Spleen (tissue), 11 donors: ENCODE measurements around the gene SDK1. TPM values are rescaled to one million over a fixed set of nuclear protein-coding genes. Genes with fewer than 3 reads are reported as not detected.

ENCODE experiments used
- DNase-seq: peaks from one replicate; pipeline ENCODE4 v3.0.0-alpha.2; 2020
- H3K27ac ChIP-seq, 8 donors: fragments of 200-600 bp; sonication (generic) in 7 of 8; 1 replicate in 4 of 8; 2 replicates in 4 of 8; pipeline versions ENCODE4 v1.5.0 to v1.8.0; 2016 to 2021; ENCODE audit warnings: inconsistent platforms in 4 of 8, mild to moderate bottlenecking in 4 of 8, moderate library complexity in 1 of 8
- H3K27me3 ChIP-seq, 7 donors: fragments of 200-600 bp; sonication (generic) in 6 of 7; replicated peaks in 1 of 7; 1 replicate in 4 of 7; 2 replicates in 3 of 7; pipeline versions ENCODE4 v1.5.0 to v1.8.0; 2016 to 2021; ENCODE audit warnings: inconsistent platforms in 3 of 7, mild to moderate bottlenecking in 1 of 7
- H3K36me3 ChIP-seq, 6 donors: fragments of 200-600 bp; sonication (generic) in 5 of 6; 1 replicate in 4 of 6; 2 replicates in 2 of 6; pipeline versions ENCODE4 v1.5.0 to v1.8.0; 2016 to 2021; ENCODE audit warnings: inconsistent platforms in 2 of 6
- H3K4me1 ChIP-seq, 6 donors: fragments of 200-600 bp; sonication (generic) in 5 of 6; 1 replicate in 3 of 6; 2 replicates in 3 of 6; pipeline versions ENCODE4 v1.5.0 to v1.8.0; 2016 to 2021; ENCODE audit warnings: inconsistent platforms in 3 of 6
- H3K4me3 ChIP-seq, 8 donors: fragments of 200-600 bp; sonication (generic) in 7 of 8; 1 replicate in 4 of 8; 2 replicates in 4 of 8; pipeline versions ENCODE4 v1.5.0 to v1.8.0; 2016 to 2021; ENCODE audit warnings: inconsistent platforms in 4 of 8, mild to moderate bottlenecking in 4 of 8, moderate library complexity in 2 of 8
- H3K9me3 ChIP-seq, 8 donors: fragments of 200-600 bp; sonication (generic) in 7 of 8; 1 replicate in 4 of 8; 2 replicates in 4 of 8; pipeline versions ENCODE4 v1.5.0 to v1.8.0; 2016 to 2021; ENCODE audit warnings: inconsistent platforms in 4 of 8
- POLR2A ChIP-seq, 3 donors: fragments of 450-650 bp; IDR thresholded peaks; one replicate each; pipeline ENCODE4 v1.5.1; 2017; ENCODE audit warnings: antibody characterized with exemption in 3 of 3, mild to moderate bottlenecking in 1 of 3
- POLR2AphosphoS5 ChIP-seq, 3 donors: sonication (generic); formaldehyde crosslinking; IDR thresholded peaks; one replicate each; pipeline ENCODE4 v1.5.1; 2017; ENCODE audit warnings: antibody characterized with exemption in 3 of 3
- WGBS, 5 donors: extraction: QIAGEN DNeasy Blood & Tissue Kit in 3 of 5; methylation state at CpG; one replicate each; pipeline versions ENCODE4 v1.1.5 to v1.1.7; 2013 to 2018; 5-methylcytosine and 5-hydroxymethylcytosine counted together
- intact Hi-C: fragments of 100-400 bp; cut with DNase I; formaldehyde crosslinking; loops from one replicate; pipeline ENCODE4 v1.15.0; 2023; ENCODE audit warnings: low total_unique reads
- polyA plus RNA-seq, 3 donors: library from polyadenylated mRNA; stranded (reverse); fragments of 200-250 nt; gene quantifications; one replicate each; pipeline ENCODE4 v1.2.1, GENCODE V29; 2013
- total RNA-seq, 7 donors: library from RNA; depleted of rRNA in 3 of 7; stranded (reverse); fragments of >200 nt in 3 of 7; fragmentation: NEBNext Ultra II Directional in 4 of 7; extraction: Animal tissue kit (Norgen Biotek cat#: 25700) in 4 of 7; gene quantifications; one replicate each; pipeline versions ENCODE4 v1.1.0 to v1.2.1, GENCODE V29; 2016 to 2021
- TF ChIP-seq, protein P1 (sequence below), 11 experiments: fragments of 200-600 bp in 7 of 11; fragments of 450-650 bp in 4 of 11; sonication (generic) in 4 of 11; IDR thresholded peaks in 8 of 11; conservative IDR thresholded peaks in 3 of 11; 1 replicate in 7 of 11; 2 replicates in 4 of 11; pipeline versions ENCODE4 v1.4.0 to v1.8.0; 2016 to 2021; ENCODE audit warnings: antibody characterized with exemption in 11 of 11, inconsistent platforms in 4 of 11, mild to moderate bottlenecking in 1 of 11
- donor health status: healthy with polysubstance abuse.
- donor health status: DM: no; HTN: no; CAD: no; lungs with moderate emphysema.
- donor health status: DM: no; HTN: no; CAD: no.
- donor health status: Bipolar disorder and iron deficiency.
- donor health status: healthy.
- donor health status: DM: no; HTN: no; CAD: no.
- donor health status: DM: yes; HTN: yes; CAD: no.

SDK1 gene
- total and polyA plus RNA-seq, 10 donors = 3.2 to 54.1 (median 35.1) TPM

DNA sequence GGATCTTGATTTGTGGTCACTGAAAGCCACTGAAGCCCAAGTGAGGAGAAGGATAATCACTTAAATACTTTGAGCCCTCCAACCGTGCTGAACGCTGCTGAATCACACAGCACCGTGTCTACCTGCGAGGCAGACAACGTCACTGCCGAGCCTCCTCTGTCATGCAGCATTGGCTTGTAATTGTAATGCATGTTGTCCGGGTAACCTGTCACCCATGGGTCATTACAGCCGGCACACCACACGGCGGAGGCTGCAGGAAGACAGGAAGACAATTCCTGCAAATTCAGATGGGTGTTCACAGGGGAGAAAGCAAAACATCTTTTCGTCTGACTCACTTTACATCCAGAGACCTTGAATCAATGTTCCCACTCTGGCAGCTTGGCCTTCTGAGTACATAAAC is 835.0 kb downstream of the SDK1 start:
- intact Hi-C loops = no loop called here
- TF ChIP-seq POLR2AphosphoS5 (IDR thresholded peaks at IDR 0.05) (no peak), POLR2A (IDR thresholded peaks at IDR 0.05) (no peak)
- TF ChIP-seq, protein P1, sequence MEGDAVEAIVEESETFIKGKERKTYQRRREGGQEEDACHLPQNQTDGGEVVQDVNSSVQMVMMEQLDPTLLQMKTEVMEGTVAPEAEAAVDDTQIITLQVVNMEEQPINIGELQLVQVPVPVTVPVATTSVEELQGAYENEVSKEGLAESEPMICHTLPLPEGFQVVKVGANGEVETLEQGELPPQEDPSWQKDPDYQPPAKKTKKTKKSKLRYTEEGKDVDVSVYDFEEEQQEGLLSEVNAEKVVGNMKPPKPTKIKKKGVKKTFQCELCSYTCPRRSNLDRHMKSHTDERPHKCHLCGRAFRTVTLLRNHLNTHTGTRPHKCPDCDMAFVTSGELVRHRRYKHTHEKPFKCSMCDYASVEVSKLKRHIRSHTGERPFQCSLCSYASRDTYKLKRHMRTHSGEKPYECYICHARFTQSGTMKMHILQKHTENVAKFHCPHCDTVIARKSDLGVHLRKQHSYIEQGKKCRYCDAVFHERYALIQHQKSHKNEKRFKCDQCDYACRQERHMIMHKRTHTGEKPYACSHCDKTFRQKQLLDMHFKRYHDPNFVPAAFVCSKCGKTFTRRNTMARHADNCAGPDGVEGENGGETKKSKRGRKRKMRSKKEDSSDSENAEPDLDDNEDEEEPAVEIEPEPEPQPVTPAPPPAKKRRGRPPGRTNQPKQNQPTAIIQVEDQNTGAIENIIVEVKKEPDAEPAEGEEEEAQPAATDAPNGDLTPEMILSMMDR (IDR thresholded peaks at IDR 0.05 in 8 of 11, conservative IDR thresholded peaks at IDR 0.05 in 3 of 11) = no peak
- Histone ChIP-seq H3K36me3 (peaks cover 0 to 40% (median 1%) of the 10 kb centered on the region in 6 donors), H3K27ac (no peak overlapping the region), H3K9me3 (no peaks in the 10 kb centered on the region), H3K4me1 (no peaks in the 10 kb centered on the region), H3K4me3 (no peak overlapping the region), H3K27me3 (no peaks in the 10 kb centered on the region)
- peak; percentile 57 for DNase-seq
- WGBS, 5 donors = 76 to 88% (median 80%) methylated on average over 11 of the region's 11 CpGs

DNA sequence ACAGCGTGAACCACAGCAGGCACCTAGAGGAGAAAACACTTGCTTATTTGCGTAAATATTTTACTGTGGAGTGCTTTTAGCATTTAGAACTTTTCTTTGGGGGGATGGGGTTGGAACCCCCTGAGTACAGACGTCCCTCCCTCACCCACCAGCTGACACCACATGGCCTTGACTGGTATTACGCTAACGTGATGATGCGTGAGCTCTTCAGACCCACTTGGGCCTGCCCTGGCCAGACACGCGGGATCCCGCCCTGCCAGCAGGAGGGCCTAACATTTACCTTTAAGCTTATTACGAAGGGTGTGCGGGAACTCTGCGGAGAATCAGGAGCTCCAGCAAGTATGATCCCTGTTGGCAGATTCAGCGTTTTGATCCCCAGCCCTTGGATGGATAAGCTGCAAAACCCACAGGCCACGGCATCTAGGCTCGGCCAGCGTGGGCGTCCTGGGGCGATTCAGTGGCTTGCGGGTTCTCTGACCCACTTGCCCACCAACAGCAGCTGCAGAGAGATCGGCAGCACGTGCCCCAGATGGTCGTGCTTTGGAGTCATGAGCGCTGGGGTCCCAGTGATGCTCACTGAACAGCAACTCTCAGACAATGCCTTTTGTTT is 835.6 kb downstream of the SDK1 start:
- H3K27me3 ChIP-seq = no peaks in the 10 kb centered on the region
- peaks cover 0 to 36% (median 0%) of the 10 kb centered on the region in 6 donors for H3K36me3 ChIP-seq
- intact Hi-C loops = no loop called here
- H3K9me3 ChIP-seq = no peaks in the 10 kb centered on the region
- no peak overlapping the region for H3K4me3 ChIP-seq
- peak; percentile 56 for DNase-seq
- no peak overlapping the region for H3K27ac ChIP-seq
- TF ChIP-seq, protein P1 (IDR thresholded peaks at IDR 0.05 in 8 of 11, conservative IDR thresholded peaks at IDR 0.05 in 3 of 11) = no peak
- TF ChIP-seq POLR2AphosphoS5 (IDR thresholded peaks at IDR 0.05) = no peak
- no peak for TF ChIP-seq POLR2A (IDR thresholded peaks at IDR 0.05)
- no peaks in the 10 kb centered on the region for H3K4me1 ChIP-seq
- 84 to 94% (median 89%) methylated on average over 22 to 23 of the region's 23 CpGs for WGBS, 5 donors

DNA sequence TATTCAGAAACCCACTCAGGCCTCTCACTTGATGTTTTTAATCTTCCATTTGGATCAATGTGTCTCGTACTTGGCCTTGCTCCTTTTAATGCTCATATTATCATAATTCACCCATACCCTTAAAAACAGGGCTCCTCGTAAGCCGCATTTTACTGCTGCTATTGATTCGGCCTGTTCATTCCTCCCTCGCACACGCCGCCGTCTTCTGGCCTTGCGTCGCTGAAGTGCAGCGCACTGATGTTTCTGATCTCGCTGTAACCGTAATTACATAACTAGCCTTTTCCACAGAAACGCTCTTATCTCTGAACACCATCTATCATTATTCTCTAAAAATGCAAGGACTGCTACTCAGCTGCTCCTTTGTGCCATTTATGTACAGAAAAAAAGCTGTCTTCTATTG is 836.5 kb downstream of the SDK1 start:
- intact Hi-C loops = no loop called here
- peak; percentile 35 for DNase-seq
- no peak overlapping the region for H3K27ac ChIP-seq
- 90 to 95% (median 92%) methylated on average over 14 of the region's 14 CpGs for WGBS, 5 donors
- peaks cover 0 to 27% (median 0%) of the 10 kb centered on the region in 6 donors for H3K36me3 ChIP-seq
- H3K4me1 ChIP-seq = no peaks in the 10 kb centered on the region
- H3K27me3 ChIP-seq = no peaks in the 10 kb centered on the region
- no peak for TF ChIP-seq POLR2AphosphoS5 (IDR thresholded peaks at IDR 0.05)
- no peak for TF ChIP-seq POLR2A (IDR thresholded peaks at IDR 0.05)
- TF ChIP-seq, protein P1 (IDR thresholded peaks at IDR 0.05 in 8 of 11, conservative IDR thresholded peaks at IDR 0.05 in 3 of 11) = no peak
- H3K9me3 ChIP-seq = no peaks in the 10 kb centered on the region
- no peak overlapping the region for H3K4me3 ChIP-seq

DNA sequence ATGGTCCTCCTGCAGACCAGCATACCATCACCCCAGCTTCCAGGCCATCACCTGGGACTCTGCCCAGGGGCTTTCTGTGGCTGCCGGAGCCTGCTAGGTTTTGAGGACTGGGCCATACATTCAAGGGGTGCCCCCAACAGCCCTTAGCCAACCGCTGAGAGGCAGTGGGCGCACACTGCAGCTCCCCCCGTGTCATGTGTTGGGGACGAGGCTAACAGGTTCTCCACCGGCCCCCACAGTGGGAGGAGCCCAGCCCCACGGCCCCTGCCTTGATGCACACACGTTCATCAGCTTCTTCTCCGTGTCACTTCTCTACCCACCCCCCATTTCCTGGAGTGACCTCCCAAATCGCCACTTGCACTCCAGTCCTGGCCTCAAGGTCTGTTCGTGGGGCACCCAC is 837.8 kb downstream of the SDK1 start:
- peaks cover 0 to 3% (median 0%) of the 10 kb centered on the region in 6 donors for H3K4me1 ChIP-seq
- no peak overlapping the region for H3K27ac ChIP-seq
- DNase-seq = peak; percentile 70
- 81 to 91% (median 87%) methylated on average over 11 of the region's 11 CpGs for WGBS, 5 donors
- H3K4me3 ChIP-seq = no peak overlapping the region
- peaks cover 0 to 4% (median 0%) of the 10 kb centered on the region in 7 donors for H3K27me3 ChIP-seq
- TF ChIP-seq POLR2AphosphoS5 (IDR thresholded peaks at IDR 0.05) (no peak), POLR2A (IDR thresholded peaks at IDR 0.05) (no peak)
- TF ChIP-seq, protein P1 (IDR thresholded peaks at IDR 0.05 in 8 of 11, conservative IDR thresholded peaks at IDR 0.05 in 3 of 11) = no peak
- H3K36me3 ChIP-seq = peaks cover 0 to 16% (median 0%) of the 10 kb centered on the region in 6 donors
- intact Hi-C loops = no loop called here
- no peaks in the 10 kb centered on the region for H3K9me3 ChIP-seq
